GM23248 (cell line): ENCODE results near the gene PDGFRA.

Experiments
- EZH2 ChIP-seq: fragments of 200-600 bp; sonication (generic); IDR thresholded peaks from 2 replicates; pipeline ENCODE4 v1.6.1; 2018; ENCODE audit warnings: antibody characterized with exemption, mild to moderate bottlenecking; ENCODE audit not compliant: insufficient read depth, poor library complexity, severe bottlenecking
- EZH2phosphoT487 ChIP-seq: fragments of 200-600 bp; sonication (generic); IDR thresholded peaks from 2 replicates; pipeline ENCODE4 v1.6.1; 2018; ENCODE audit warnings: antibody characterized with exemption, moderate library complexity, mild to moderate bottlenecking, low read depth; ENCODE audit not compliant: insufficient read depth

- no peak for TF ChIP-seq EZH2
- TF ChIP-seq EZH2phosphoT487 = no peak
Measured at GRCh38 chr4:54225598-54226403, 3.3 kb upstream of the PDGFRA start.
